Measurements from ENCODE around the gene TENM3. TPM values are rescaled to one million over a fixed set of nuclear protein-coding genes. Genes with fewer than 3 reads are reported as not detected.

Gene TENM3
- total RNA-seq, 1 donor from 2014 or later: 65.5 TPM

DNA sequence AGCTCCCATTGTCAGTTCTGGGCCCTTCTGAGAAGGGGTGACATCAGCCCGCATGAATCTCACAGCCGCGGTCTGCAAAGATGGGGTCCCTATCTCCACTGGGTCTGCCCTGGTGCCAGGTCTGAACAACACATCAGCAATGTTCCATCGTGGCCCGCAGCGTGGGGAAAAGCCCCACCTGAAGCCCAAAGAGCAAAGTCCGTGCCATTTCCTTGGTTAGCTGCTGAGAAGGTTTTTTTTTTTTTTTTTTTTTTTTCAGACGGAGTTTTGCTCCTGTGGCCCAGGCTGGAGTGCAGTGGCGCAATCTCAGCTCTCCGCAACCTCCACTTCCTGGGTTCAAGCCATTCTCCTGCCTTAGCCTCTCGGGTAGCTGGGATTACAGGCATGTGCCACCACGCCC, 594.6 kb downstream of the TENM3 start:
- DNase-seq (ENCODE audit: low spot score): no peak

DNA sequence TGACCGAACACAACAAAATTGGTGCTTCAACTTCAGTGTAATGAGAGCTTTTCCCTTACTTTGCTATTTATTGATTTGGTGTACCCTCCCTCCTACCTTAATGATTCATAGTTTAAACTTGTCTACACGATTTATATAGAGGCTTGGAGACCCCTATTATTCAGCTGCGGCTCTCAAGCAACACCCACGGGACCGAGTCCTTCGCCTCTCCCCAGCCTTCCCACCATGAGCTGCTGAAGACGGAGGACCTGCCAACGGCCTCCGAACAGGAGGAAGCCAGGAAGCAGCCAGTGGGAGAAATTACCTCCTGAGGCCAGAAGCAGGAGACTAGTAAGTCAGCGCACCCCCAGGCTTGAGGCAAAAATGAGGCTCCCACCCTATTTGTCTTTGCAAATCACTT, 595.3 kb downstream of the TENM3 start:
- no peak for DNase-seq (ENCODE audit: low spot score)

DNA sequence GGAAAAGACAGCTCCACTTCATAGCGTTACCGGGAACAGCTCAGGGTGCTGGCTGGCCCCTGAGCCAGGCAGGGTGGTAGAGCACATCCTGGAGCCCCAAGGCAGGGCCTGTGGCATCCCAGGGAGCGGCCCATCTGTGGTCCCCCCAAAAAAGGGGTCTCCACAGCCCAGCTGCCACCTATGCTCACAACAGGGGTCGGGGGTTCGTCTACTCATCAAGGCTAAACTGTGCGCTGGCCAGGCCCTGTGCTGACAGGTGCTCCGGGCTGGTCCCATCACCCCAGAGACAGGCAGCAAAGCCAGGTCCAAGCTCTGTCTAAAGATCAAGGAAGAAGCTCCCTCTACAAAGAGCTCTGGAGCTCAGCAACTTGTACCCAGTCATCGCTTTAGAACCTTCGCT, 596.1 kb downstream of the TENM3 start:
- no peak for DNase-seq (ENCODE audit: low spot score)

DNA sequence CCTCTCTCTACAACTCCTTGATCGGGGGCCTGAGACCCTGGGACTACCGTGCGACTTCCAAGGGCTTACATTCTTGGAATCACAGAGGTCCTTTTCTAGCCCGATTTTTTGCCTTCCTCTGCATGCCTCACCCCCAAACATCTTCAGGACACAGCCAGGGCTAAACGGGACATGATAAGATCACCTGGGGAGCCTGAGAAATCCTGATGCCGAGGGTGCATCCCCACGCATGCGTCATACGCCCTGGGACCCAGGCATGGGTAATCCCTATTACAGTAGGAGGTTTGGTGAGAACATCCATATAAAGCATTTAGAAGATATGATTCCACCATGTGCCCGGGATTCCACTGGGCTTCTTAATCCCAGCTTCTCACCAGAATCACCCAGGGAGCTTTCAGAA, 596.9 kb downstream of the TENM3 start:
- no peak for DNase-seq (ENCODE audit: low spot score)

DNA sequence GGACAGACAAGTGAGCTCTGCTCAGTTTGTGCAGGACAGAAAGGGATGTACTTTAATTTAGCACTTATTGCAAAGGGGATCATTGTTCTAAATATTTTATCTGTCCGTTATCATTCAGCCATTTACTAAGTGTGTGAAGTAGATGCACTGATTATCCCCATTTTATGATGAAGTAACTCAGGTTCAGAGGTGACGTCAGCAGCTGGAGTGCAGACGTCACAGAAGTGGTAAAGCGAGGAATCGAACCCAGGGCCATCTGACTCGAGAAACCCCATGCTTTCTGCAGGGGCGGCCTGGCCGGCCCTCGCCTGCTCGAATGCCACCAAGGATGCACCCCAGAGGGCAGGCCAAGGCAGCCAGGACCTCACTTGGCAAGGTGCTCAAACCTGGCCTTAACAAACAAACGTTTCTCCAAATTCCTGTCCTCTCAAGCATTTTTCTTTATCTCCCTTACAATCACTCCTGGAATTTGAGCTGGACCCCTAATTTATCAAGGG, 599.0 kb downstream of the TENM3 start:
- no peak for DNase-seq (ENCODE audit: low spot score)

DNA sequence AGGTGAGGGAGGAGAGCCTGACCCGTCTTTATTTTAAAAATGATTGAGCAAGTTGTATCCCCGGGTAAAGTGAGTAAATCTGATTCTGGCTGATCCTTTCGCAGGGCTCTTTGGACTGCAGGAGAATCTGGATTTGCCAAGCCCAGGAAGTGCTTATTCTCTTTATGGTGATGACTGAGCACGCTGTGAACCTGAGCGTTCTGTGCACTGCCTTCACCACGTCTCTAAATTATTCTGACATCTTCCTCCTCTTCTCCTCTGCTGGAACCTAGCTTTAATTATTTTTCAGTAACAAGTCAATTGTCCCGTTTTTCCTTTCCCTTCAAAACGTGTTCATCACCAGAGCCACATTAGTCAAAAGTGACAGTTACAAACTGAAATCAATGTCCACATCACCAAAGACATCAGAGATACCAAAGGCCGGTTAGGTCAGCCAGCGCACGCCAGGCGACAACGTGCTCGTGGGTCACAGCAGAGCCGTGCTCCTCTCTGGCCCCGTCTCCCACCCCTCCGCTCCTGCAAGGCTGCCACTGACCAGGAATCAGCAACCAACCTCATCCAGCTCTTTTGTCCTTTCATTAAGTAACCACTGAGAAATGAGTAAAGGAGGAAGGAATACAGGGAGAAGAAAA, 599.7 kb downstream of the TENM3 start:
- no peak for DNase-seq (ENCODE audit: low spot score)

DNA sequence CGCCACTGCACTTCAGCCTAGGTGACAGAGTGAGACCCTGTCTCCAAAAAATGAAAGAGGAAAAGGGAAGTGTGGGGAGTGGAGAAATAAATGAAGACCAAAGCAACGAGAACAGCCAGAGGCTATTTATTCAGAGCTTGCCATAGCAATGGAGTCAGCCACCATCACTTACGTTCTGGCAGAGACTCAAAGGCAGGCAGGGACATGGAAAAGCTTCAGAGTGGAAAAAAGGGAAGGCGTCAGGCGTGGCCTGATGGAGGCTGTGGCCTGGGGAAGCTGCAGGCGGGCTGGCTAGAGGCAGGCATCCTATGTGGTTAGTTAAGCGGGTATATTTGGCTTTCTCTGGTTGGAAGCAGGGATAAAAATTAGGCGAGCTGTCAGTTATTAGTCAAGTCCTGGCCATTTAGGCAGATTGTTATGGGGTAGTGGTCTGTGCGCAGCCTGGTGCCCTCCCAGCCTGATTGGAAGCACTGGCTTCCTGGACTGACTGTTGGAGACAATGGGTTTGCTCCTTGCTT, 600.7 kb downstream of the TENM3 start:
- DNase-seq (ENCODE audit: low spot score): no peak

DNA sequence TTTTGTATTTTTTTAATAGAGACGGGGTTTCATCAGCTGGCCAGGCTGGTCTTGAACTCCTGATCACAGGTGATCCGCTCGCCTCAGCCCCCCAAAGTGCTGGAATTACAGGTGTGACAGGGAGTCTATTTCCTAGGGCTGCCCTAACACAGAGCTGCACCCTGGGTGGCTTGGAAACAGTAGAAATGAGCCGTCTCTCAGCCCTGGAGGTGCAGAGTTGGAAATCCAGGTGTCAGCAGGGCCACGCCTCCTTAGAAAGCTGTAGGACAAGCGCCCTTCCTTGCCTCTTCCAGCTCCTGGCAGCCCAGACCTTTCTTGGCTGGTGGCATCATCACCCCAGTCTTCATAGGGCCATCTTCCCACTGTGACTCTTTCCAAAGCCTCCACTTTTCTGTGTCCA, 602.4 kb downstream of the TENM3 start:
- no peak for DNase-seq (ENCODE audit: low spot score)

DNA sequence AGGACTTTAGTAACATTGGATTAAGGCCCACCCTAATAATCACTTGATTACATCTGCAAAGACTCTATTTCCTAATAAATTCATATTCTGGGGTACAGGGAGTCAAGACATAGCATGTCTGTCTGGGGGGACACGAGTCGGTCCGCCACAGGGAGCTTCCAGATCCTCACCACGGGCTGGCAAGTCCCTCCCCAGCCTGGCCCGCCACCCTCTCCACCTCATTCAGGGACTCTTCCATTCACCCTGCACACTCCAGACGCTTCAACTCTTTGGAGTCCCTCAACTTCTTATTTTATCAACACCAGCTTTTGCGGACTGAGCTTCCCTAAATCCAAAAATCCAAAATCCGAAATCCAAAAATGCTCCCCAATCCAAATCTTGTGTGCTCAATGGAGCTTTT, 602.8 kb downstream of the TENM3 start:
- no peak for DNase-seq (ENCODE audit: low spot score)

DNA sequence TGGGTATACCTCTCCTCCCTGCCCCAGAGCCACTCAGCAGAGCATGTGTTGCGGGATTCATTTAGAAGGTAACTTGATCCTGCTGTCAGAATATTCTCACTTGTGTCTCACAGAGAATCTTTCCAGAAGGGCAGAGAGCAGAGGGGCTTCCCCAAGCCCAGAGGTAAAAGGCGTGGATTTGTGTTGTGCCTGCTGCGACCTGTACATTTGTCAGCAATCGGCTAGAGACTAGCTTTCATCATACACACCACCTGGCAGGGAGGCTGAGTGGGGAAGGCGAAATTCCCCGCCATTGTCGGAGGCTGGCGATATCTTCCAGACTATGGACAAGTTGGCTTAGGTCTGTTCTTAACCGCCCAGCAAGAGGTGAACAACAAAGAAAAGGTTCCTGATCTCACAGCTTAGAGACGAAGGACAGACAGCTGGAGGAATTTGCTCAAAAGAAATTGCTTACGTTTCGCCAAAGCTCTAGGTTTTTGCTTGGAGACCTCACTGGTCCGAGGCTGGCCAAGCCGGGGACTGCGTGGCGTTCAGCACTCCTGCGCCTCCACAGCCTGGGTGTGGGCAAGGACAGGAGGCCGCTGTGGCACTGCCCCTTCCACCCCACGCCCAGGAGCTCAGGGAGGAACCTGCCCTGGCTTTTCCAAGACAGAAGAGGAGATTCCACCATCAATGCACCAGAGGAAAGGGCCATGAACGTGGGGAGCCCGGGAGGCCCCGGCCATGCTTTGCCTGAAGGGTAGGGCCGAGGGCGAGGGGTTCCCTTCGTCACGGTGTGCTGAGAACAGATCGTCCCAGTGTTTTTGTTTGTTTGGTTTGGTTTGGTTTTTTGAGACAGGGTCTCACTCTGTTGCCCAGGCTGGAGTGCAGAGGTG, 604.6 kb downstream of the TENM3 start:
- no peak for DNase-seq (ENCODE audit: low spot score)

DNA sequence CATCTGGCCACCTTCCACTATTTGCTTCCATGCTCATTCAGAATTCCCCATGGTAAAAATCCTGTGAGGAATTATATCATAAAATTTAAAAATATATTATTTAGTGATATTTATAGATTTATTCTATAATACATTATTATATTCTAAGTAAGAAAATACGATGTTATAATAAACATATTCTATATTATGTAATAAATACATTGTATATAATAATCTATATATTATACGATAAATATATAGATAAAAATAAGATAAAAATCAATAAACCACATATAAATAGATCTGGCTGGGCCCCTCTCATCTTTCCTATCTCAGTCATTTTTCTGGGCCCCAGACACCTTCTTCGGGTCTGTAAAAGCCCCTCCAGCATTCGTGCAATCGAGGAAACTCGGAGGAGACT, 605.5 kb downstream of the TENM3 start:
- no peak for DNase-seq (ENCODE audit: low spot score)

Data from umbilical cord (tissue), 2 donors.